ENCODE results near the gene KCTD1.

DNA sequence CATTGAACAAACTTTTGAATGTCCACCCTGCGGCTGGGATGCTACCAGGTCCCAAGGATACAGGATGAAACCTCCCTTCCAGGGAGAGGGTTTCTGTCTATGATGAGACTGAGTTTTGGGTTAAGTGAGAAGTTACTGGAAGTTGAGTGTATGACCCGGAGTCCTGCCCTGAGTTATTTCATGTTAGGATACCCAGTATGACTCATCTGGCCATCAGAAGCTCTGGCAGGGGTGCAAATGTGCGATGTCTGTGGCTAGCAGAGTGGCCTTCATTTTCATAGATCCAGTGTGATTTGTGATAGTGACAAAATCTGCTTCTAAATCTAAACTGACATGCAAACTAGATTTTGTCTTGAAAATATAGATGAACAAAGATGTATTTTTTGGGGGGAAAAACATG, 55.3 kb downstream of the KCTD1 start:
- TF ChIP-seq POLR2A (IDR thresholded peaks at IDR 0.05) = no peak
- TF ChIP-seq, protein P1, sequence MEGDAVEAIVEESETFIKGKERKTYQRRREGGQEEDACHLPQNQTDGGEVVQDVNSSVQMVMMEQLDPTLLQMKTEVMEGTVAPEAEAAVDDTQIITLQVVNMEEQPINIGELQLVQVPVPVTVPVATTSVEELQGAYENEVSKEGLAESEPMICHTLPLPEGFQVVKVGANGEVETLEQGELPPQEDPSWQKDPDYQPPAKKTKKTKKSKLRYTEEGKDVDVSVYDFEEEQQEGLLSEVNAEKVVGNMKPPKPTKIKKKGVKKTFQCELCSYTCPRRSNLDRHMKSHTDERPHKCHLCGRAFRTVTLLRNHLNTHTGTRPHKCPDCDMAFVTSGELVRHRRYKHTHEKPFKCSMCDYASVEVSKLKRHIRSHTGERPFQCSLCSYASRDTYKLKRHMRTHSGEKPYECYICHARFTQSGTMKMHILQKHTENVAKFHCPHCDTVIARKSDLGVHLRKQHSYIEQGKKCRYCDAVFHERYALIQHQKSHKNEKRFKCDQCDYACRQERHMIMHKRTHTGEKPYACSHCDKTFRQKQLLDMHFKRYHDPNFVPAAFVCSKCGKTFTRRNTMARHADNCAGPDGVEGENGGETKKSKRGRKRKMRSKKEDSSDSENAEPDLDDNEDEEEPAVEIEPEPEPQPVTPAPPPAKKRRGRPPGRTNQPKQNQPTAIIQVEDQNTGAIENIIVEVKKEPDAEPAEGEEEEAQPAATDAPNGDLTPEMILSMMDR (IDR thresholded peaks at IDR 0.05) = no peak
